ENCODE data around the gene PLGRKT.
A peak's percentile ranks its signal among the peaks of the same experiment; 100 is the strongest.
"Not testable (repeated sequence)": the region's sequence is repeated elsewhere in the genome, so short reads cannot be mapped to it uniquely, and the experiment has no call there.

The PLGRKT gene, protein sequence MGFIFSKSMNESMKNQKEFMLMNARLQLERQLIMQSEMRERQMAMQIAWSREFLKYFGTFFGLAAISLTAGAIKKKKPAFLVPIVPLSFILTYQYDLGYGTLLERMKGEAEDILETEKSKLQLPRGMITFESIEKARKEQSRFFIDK

DNA sequence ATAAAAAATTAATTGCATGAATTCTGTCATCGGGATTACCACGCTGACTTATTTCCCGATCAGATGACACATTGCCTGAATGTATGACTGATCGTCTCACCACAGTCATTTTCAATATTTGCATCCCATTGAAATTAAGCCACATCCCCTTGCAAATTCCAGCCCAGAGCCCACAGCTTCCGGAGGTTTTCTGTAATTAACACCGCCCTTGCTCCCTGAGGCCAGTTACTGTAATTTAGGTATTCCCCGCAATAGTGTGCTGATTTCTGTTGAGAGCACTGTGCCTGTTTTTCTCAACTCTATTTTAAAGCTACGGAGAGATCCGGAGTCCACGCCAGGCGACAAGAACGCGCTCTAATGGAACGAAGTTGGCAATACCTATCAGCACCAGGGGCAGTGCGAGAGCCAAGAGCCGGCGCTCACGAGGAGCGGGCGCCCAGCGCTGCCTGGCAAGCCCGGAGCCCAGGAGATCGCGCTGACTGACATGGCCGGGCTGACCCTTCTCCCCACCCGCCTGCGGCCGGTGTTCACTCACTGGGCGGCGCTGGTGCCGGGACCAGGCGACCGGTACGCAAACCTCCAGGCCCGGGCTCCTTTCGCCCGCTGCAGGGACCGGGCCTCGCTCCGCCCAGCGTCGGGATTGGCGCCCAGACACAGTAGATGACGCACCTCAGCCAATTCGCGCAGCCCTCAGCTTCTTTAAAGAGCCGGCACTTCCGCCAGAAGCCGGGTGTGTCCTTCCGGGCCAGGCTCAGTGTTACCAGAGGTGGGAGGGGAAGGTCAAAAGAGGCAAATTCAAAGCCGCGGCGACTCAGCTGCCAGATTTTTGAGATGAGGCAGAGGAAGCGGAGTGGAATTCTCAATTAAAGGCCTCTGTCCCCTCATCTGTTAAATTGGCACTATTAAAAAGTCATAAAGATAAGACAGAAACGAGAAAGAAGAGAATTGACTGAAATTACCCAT is at the start of gene PLGRKT:
PLGRKT (minus strand) TSS at position 672 of the 963 bp plus-strand sequence. CDS start 5,948 bp downstream, outside the sequence.
- peak; percentile 94 for DNase-seq

DNA sequence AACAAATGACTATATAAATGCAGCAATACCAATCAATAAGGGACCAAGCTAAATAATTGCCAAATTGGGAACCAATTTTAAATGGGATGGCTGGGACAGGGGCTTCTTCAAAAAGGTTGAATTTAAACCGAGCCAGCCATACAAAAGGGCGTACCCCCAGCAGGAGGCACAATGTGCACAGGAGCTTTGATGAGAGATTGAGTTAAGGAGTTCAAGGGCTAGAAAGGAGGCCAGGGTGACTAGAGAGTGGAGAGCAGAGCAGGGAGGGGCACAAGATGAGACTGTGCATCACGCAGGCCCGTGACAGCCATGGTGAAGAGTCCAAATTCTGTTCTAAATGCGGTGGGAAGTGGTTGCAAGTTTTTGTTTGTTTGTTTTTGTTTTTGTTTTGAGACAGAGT is 49.3 kb upstream of the PLGRKT start:
- DNase-seq = no peak

DNA sequence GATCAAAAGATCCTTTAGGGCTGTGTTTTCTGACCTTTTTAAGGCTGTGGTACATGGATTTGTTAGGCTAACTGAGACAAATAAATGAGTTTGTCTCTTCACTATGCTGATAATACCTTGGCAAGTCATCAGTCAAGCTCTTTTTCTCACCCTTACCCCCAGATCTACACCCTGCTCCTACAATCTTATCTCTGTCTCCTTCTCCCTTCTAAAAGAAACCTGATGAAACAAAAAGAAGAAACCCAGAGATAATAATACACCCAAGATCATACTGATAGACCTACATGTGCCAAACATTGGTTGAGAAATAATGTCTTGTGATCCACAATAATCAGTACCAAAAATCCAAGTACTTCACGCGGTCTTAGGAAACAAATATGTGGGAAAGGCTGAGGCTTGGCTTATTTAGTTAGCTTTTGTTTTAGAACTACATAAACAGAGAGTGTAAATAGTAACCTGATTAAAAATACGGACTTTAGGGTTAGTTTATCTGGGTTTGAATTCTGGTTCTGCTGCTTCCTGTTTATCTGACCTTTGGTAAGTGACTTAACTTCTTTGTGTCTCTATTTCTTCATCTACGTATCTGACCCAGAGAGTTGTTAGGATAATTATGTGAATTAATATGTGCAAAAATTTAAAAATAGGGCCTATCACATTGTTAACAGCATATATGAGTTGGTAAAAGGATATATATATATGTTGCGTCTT is 47.8 kb upstream of the PLGRKT start:
- DNase-seq = no peak

DNA sequence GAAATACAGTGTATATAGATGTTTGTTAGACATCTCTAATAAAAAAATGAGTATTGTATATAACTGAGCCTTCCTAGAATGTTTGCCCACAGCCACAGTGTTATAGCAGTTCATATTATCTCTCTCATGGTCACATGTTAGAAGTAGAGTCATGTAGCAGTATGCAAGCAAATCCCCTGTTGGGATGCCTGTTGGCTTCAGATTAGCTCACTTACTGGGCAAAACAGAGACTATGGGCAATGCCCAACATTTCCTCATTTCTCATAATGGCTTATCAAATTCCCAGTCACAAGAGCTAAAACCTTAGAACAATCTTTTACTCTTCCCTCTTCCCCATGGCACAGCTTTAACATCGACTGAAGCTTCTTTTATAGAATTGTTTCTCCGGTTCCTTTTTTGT is 45.6 kb upstream of the PLGRKT start:
- DNase-seq = no peak

DNA sequence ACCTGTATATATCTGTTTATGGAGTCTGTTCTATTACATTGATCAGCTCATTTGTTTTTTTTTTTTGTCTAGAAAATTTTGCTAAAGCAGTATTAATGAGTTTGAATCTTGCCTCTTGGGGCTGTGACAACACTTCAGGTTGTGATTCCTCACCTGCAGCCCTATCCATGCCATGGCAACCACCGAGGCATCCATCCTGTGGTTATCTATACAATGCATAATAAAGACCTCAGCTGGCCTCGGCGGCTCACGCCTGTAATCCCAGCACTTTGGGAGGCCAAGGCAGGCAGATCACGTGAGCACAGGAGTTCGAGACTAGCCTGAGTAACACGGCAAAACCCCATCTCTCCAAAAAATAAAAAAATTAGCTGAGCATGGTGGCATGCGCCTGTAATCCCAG is 44.5 kb upstream of the PLGRKT start:
- no peak for DNase-seq

DNA sequence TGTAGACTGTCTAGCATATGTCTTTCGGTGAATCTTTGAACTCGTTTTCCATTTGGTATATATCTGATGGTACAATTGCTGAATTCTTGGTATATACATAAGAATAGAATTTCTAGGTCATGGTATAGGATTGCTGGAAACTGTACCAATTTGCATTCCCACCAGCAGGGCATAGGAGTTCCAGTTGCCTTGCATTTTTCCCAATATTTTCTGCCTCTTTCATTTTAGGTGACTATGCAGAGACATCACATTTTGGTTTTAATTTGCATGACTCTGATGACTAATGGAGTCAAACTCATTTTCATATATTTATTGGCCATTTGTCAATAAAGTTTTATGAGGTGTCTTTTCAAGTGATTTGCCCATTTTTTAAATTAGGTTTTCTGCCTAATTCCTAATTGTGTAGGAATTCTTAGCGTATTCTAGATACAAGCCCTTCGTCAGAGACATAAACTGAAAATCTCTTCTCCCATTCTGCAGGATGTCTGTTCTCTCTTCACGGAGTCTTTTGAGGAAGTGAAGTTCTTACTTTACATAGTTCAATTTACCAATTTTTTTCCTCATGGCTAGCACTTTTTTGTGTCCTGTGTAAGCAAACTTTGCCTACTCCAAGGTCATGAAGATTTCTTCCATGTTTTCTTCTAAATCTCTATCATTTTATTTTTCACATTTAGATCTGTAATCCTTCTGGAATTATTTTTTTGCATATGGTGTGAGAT is 43.8 kb upstream of the PLGRKT start:
- DNase-seq = no peak

DNA sequence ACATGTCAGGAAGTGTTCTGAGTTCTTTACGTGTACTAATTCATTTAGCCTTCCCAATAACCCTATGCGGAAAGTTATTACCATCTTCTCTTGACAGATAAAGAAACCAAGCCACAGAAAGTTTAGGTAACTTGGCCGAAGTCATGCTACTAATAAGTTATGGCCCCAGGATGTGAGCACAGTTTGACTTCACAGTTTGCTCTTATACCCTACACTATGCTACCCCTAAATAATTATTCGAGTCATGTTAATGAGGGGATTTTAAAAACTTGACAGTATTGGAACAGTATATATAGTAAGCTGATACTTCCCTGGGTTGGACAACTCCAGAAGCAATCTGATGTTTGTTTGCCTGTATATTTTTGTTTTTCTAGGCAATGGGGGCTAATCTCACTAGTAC is 43.2 kb upstream of the PLGRKT start:
- no peak for DNase-seq

DNA sequence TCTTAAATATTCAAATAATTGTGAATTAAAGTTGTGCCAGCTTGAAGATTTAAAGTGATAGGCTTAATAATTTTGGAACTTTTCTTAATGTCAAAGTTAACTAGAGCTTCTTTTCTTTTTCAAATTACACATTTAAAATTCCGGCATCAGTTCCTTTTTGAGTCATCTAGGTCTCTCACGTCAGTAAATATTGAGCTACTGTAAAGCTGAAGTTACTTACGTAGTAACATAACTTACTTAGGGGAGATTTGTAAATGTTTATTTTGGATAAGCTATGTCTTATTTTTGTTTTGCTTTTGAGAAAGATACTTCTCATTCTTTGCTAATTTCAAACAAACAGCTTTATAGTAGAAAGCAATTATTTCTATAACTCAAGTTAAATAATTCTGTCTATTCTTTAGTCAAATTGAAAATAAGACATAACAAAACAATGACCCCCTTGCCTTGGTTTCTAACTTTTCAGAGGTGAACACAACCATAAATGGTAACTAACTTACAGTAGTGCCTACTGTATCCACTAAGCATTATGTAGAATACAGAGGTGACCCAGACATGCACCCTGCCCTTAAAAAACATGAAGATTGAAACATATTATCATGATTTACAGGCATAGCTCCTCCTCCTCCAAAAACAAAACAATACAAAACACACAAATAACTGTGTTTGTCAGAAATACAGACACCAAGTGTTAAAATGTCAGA is 42.4 kb upstream of the PLGRKT start:
- DNase-seq = no peak

DNA sequence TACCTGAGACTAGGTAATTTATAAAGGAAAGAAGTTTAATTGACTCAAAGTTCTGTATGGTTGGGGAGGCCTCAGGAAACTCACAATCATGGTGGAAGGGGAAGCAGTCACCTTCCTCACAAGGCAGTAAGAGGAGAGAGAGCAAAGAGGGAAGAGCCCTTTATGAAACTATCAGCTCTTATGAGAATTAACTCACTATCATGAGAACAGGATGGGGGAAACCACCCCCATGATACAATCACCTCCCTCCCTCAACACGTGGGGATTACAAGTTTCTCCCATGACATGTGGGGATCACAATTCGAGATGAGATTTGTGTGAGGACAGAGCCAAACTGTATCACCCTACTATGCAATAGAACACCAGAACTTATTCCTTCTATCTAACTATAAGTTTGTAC is 40.5 kb upstream of the PLGRKT start:
- no peak for DNase-seq

DNA sequence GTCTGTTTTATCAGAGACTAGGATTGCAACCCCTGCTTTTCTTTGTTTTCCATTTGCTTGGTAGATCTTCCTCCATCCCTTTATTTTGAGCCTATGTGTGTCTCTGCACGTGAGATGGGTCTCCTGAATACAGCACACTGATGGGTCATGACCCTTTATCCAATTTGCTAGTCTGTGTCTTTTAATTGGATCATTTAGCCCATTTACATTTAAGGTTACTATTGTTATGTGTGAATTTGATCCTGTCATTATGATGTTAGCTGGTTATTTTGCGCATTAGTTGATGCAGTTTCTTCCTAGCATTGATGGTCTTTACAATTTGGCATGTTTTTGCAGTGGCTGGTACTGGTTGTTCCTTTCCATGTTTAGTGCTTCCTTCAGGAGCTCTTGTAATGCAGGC is 37.9 kb upstream of the PLGRKT start:
- not testable (repeated sequence) for DNase-seq

DNA sequence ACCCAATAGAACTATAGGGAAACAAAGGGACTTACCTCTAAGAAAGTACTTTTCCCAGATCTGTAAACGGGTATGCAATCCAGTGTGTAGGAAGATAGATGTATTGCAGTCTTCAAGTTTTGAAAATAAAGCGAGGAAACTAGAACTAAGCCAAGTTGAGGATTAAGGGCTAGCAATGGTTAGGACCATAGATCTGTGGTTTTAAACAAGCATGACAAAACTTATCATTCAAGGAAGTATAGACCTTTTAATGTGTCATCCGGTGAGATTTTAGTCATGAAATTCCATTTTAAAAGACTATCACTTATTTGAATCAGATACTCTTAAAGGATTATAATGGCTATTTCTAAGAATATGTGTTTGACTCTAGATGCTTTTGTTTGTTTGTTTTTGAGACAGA is 33.1 kb upstream of the PLGRKT start:
- no peak for DNase-seq

DNA sequence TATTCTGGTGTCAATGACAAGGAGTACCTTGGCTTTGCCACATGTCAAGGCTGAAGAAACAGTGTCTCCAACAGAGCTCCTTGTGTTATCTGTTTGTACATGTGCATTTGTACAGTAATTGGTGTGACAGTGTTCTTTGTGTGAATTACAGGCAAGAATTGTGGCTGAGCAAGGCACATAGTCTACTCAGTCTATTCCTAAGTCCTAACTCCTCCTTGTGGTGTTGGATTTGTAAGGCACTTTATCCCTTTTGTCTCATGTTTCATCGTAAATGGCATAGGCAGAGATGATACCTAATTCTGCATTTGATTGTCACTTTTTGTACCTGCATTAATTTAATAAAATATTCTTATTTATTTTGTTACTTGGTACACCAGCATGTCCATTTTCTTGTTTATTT is 32.4 kb upstream of the PLGRKT start:
- no peak for DNase-seq

DNA sequence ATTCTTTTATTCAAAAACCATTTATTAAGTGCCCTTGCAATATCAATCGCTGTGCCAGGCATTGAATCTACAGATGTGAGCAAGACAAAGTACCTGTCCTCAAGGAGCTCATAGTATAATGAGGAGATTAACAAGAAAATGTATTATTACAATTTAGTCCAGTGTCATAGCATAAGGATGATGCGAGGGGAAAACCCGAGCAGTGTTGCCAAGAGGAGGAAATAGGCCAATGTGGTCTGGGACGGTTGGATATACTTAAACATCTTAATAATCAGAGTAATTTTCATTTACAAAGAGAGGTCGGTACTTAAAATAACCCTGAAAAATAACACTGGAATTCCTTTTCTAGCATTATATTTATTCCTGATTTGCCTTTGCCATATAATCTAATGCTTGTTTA is 31.1 kb upstream of the PLGRKT start:
- DNase-seq = no peak

DNA sequence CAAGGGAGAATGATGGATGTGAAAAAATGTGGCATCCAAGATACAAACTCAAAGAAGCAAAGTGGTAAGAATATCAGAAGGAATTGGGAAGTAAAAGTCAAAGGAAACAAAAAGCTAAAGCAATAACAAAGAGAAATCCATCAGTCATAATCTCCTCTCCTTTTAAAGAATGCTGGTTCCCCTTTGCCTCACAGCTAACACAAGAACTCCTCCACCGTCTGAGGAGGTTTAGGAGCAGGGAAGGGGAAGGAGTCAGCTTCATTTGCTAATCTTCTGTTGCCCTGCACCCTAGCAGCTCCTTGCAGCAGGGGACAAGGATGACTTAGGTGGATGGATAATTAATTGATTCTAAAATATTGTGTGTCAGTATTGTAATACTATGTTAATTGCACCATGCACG is 29.0 kb upstream of the PLGRKT start:
- no peak for DNase-seq

DNA sequence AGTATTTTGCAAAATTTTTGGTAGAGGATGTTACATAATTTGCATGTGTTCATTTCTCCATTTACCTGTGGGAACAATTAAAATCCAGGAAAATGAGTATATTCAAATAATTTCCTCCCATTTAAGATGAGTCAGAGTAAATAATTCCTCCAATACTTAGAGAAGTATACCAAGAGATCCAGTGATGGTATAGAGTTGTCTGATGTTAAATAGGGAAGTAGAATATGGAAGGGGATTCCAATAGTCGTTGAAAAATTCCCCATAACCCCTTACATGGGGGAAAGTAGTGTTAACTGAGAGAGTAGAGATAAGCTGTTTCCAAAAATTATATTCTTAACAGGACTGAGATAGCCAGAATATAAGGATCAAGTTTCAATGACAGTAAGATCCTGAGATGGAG is 28.3 kb upstream of the PLGRKT start:
- DNase-seq = no peak

DNA sequence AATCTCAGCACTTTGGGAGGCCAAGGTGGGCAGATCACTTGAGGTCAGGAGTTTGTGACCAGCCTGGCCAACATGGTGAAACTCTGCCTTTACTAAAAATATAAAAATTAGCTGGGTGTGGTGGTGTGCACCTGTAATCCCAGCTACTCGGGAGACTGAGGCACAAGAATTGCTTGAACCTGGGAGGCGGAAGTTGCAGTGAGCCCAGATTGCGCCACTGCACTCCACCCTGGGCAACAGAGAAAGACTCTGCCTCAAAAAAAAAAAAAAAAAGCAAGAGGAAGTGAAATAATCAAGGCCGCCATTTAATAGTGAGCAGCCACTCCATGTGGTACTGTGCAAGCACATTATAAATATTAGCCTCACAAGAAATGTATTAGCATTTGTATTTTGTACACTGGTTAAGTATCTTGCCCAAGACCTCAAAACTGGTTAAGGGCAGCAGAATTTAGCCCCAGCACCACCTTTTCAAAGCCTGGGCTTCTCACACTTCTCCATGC is 27.2 kb upstream of the PLGRKT start:
- not testable (repeated sequence) for DNase-seq

DNA sequence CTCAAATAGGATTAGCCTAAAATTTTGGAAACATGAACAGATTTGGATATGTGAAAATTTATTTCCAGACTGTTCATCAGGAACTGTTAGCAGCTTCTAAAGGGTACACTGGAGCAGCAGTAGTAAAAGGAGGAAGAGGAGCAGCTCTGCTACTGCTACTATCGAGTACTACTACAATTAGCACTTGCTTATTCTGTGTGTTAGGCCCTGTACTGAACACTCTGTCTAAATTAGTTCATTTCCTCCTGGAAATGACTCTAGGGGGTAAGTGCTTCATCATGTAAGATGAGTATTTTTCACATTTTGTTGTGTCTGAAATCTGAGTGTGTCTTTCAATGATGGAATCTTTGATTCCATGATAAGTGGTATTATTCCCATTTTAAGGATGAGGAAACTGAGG is 22.4 kb upstream of the PLGRKT start:
- DNase-seq = no peak

DNA sequence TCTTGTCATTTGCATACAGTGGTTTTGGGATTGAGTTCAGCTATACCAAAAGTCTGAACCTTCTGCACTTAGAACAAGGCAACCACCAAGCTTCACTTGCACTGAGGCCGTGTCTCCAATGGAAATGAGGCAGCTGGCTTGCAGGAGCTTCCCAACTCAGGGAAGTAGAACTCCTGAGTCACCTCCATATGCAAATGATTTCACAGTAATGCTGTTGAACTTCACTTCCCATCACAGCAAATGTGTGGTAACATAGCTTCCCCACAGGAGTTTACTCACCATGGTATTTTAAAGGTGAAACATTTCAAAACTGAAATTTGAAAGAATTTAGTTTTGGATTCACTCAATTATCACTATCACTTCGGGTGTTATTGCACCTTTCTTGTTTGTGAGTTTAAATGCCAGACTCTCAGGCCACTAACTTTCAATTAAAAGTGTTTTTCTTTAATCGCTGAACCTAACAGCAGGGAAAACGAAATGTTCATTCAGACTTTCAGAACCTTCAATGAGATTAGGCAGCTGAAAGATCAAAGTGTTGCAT is 21.6 kb upstream of the PLGRKT start:
- no peak for DNase-seq

DNA sequence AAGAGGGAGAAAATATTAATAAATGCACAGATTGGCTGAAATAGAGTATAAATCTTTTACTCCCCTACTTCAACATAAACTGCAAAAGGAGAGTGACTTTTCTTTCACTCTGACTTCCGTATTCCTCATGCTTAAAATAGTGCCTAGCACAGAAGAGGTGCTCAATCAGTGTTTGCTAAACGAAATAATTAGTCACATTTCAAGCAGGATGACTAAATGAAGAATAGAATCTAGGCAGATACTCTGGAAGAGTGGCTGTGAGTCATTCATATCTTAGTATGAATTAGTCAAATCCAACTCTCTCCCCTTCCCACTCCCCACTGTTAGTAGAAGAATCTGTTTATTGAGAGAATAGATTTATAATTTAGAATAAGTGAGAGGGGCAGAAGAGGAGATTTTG is 17.5 kb upstream of the PLGRKT start:
- DNase-seq = no peak

DNA sequence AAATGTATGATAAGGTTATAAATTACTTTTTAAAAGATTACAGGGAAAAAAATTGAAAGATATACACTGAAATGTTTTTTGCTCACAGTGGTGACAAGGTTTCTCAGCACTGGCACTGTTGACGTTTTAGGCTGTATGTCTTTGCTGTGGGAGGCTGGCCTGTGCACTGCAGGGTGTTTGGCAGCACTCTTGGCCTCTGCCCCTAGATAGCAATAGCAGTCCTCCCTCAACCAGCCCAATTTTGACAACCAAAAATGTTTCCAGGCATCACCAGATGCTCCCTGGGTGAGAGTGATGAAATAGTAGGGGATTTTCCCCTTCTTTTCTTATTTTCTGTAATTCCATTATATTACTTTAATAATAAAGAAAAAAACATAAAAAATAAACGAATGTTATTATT is 15.9 kb upstream of the PLGRKT start:
- DNase-seq = no peak

DNA sequence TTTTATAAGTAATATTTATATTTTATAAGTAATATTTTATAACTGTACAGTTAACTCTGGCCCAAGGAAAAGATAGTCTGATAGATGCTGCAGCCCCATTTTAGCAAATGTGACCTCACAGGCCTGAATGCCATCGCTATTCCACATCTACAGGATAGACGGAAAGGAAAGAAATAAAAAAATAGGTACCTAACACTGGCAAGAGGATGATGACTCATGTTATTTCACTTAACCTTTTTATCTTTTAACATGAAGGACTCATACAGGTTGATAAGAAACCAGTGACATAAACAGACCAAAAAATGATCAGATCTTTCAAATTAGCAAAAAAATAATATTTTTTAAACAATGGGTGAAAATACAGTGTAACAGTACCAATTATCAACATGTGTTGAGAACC is 15.3 kb upstream of the PLGRKT start:
- DNase-seq = no peak

DNA sequence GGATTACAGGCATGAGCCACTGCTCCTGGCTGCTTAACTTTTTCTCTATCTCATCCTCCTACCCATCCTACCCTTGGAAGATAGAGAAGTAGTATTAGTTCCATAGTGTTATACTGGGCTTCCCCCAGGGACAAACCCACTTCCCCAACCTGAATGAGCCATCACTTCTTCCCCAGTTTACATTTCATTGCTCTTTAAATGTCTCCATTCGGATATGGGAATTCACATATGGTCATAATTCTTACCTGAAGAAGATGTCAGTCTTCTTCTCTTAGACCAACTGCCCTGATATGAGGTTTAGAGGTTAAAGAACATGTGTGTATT is 14.5 kb upstream of the PLGRKT start:
- DNase-seq = no peak
